Skin epidermis (tissue), 12 donors: Measurements from ENCODE around the gene CBX4.
A peak's percentile ranks its signal among the peaks of the same experiment; 100 is the strongest.

Source experiments
- H3K27ac ChIP-seq, 21 experiments: fragments of 200-600 bp; sonication (generic) in 11 of 21; one replicate each; pipeline ENCODE4 v1.5.0; 2020; ENCODE audit warnings: mild to moderate bottlenecking in 3 of 21, inconsistent platforms in 2 of 21, moderate library complexity in 2 of 21
- H3K4me3 ChIP-seq, 7 experiments: fragments of 200-600 bp; sonication (generic) in 2 of 7; one replicate each; pipeline ENCODE4 v1.5.0; 2020; ENCODE audit warnings: inconsistent platforms in 2 of 7, mild to moderate bottlenecking in 2 of 7, moderate library complexity in 1 of 7

CBX4 gene

DNA sequence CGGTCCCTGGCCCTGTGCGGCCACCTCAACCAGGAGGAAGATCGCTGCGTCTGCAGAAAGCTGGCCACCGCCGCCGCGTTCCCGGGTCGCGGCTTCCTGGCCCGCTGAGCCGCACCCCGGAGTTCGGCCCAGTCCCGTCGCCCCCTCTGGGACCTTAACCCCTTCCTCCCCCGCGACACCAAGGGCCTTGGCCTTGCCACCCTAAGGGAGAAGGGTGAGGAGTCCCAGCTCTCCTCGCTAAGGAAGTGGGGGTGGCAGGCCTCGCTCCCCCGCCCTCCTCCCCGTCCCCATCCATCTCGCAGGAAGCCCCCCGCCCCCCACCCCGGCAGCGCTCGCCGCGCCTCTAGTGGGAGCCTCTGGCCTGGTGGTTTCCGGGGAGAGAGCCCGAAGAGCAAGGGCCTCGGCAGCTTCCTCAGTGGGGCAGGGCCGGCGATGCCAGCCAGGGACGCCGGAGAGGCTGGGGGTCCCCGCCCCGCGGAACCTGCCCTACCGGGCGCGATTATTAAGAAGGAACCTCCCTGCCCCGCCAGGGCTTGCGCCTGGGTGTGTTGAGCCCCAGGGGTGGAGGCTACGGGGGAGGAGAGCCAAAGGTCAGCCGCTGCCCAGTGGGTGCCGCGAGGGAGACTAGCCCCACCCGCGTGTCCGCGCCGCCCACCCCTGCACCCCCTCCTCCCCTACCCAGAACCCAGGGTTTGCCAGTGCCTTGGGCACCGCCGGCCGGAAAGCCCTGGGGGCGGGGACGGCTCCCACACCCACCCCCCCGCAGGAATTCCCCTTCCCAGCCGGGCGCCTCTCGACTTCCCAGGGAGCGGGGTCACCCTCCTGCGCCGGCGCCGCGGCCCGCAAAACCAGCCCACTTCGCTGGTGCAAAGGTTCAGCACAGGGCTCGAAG is 6.8 kb downstream of the CBX4 start:
- Histone ChIP-seq H3K4me3 (peak overlapping the region in 2 of 7 experiments; percentile 10 to 16), H3K27ac (peak overlapping the region in 8 of 21 experiments; percentile 1 to 62 (median 50))

DNA sequence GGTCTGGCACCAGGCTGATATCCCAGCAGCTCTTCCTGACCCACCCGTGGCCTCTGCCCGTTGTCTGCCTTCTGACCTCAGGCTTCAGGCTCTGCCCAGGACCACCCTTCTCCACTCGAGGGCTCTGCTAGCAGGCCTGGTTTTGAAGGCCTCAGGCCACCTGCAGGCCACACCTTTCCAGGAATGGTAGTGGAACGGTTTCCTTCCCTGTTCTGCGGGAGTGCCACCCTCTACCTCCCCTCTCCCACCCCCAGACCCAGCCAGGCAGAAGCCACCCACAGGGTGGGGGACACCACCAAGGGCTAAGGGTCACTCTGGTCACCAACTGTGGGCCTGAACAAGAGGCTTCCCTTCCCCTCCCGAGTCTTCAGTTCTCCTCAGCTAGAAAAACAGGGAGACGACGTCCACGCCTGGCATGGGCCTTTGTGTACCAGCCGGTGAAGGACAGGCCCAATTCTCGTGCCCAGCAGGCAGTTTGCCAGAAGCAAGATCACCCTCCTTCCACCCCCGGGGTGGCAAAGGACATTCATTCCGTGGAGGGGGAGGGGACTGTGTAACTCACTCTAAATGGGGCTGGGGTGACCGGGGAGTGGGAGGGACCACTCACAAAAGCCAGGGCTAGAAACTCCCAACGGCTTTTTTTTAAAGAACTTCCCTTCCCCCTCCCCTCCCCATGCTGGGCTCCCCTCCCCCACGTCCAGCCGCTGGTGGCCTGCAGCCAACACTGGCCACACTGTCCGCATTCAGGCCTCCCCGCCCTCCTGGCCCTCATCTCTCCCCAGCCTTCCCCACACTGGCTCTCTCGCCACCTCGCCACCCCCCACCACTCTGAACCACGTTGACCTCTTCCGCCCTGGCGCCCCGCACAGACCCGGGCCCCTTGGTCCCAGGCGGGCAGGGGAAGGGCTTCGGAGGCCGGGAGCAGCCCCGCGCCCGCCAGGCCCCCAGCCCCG is 7.7 kb downstream of the CBX4 start:
- Histone ChIP-seq H3K4me3 (peak overlapping the region in 1 of 7 experiments; percentile 16), H3K27ac (peak overlapping the region in 4 of 21 experiments; percentile 48 to 62 (median 59))

DNA sequence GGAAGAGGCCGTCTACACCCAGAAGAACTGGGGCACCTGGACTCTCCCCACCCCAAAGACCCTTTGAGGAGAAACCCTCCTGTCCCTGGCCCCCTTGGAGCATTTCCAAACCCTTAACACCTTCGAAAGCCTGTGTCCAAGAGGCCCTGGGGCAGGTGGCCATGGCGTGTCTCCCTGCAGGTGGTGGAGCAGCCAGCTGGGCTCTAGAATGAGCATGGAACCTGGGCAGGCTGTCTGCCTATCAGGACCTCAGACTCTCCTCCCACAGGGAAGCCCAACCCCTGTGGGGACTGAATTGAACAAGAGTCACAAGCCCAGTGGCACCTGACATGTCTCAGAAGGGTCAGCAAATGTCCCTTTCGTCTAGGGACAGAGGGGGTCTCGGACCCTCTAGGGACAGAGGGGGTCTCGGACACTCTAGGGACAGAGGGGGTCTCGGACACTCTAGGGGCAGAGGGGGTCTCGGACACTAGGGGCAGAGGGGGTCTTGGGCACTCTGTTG is 8.4 kb downstream of the CBX4 start:
- Histone ChIP-seq H3K27ac (no peak overlapping the region), H3K4me3 (no peak overlapping the region)

DNA sequence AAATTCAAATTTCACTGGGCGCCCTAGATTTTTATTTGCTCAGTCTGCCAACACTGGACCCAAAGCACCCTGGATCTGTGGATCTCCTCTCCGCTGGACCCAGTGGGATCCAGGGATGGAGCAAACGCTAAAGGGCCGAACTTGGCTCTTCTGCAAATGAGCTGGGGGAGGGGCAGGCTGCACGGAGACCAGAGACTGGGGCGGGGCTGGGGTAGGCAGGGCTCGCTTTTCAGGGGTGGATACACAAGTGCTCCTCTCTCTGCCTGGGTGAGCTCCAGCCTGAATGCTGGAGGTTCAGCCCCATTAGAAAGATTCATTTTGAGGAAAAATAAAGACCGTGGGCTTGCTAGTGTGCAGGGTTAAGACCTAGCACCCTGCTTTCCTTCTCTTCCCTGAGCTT is 8.9 kb downstream of the CBX4 start:
- Histone ChIP-seq H3K27ac (no peak overlapping the region), H3K4me3 (no peak overlapping the region)

DNA sequence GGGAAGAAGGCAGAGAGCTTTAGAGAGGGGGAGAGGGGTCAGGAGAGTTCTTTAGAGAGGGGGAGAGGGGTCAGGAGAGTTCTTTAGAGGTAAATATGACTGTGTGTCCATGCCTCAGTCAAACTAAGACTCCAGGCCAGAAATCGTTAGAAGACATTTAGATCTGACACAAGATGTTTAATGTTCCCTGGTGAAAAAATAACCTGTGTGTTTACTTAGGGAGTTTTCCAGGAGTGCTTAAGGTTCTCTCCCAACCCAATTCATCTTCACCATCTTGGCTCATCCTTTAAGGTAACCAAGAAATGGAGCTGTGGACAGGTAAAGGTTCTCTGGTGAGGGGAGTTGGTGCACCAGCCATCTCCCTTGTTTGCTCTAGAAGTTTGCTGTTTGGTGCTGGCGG is 9.8 kb downstream of the CBX4 start:
- H3K27ac ChIP-seq = no peak overlapping the region
- no peak overlapping the region for H3K4me3 ChIP-seq

DNA sequence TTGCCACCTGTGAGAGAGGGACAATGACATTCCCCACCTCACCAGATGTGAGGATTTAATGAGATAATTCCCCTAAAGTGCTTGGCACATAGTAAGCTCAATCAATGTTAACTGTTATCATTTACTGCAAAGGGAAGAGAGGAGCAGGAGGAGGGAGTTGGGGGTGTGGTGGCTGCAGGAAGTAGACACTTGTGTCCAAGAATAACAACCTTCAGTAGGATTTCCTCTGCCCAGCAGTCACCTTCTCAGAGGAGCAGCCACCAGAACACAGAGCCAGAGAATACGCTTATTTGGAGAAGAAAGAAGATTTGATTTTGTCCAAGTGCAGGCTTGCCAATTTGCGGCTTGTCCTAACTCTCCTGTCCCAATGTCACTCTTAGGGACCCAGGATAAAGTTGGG is 10.2 kb downstream of the CBX4 start:
- Histone ChIP-seq H3K27ac (no peak overlapping the region), H3K4me3 (no peak overlapping the region)

DNA sequence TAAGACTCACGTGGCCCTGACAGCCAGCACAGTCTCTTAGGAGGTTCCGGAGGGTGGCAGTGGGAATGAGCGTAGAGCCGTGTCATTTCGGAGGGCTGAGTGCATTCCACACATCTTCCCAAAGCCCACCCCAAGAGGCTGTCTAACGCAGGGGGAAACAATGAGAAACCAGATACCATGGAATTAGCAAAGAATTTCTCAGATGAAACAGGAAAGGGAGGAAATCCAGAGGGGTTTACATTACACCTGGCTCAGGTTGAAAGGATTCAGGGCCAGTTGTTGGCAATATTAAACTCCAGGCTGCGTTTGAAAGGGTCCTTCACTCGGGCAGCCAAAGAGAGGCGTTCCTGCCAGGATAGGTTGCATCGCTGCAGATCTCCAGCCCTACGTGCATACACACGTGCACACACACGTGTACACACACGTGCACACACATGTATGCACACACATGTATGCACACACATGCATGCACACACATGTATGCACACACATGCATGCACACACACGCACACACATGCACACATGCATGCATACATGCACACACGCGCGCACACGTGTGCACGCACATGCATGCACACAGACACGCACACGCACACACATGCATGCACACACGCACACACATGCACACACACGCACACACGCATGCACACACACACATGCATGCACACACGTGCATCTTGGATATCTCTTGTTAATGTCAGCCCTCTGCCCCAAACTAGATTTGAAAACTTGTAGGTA is 12.2 kb downstream of the CBX4 start:
- H3K4me3 ChIP-seq = no peak overlapping the region
- no peak overlapping the region for H3K27ac ChIP-seq

DNA sequence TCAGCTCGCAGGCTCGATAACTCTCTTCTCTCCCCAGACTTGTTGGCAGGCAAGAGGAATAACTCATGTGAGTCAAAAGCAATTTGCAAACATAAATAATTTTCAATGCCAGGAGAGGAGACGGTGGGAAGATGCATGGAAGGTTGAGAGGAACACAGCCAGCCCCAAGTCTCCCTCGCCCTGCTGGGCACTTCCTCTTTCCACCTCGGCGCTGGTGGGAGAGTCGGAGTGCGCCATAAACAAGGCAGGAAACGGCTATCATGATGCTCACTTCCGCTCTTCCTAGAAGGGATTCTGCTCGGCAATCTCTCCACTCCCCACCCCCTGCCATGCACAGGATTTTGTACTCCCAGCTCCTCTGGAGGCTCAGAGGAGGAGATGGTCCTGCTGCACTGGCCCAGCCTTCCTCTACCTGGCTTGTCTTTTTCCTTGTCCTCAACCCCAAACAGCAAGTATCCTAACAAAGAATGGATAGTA is 13.0 kb downstream of the CBX4 start:
- no peak overlapping the region for H3K27ac ChIP-seq
- no peak overlapping the region for H3K4me3 ChIP-seq

DNA sequence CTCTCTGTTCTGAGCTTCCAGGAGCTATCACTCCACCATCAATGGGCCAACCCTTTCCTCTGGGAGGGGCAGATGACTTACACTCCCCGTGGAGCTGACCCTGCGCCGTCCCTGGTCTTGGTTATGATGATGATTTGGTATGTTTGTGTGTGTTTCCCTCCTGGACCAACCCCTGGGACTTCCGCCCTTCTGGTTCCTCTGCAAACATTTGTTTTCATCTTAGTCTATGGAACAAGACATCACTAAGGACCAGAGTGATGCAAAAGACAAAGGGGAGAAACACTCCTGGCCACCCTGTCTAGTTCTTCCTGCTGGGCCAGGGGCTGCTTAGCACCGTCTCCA is 13.7 kb downstream of the CBX4 start:
- Histone ChIP-seq H3K4me3 (no peak overlapping the region), H3K27ac (no peak overlapping the region)

DNA sequence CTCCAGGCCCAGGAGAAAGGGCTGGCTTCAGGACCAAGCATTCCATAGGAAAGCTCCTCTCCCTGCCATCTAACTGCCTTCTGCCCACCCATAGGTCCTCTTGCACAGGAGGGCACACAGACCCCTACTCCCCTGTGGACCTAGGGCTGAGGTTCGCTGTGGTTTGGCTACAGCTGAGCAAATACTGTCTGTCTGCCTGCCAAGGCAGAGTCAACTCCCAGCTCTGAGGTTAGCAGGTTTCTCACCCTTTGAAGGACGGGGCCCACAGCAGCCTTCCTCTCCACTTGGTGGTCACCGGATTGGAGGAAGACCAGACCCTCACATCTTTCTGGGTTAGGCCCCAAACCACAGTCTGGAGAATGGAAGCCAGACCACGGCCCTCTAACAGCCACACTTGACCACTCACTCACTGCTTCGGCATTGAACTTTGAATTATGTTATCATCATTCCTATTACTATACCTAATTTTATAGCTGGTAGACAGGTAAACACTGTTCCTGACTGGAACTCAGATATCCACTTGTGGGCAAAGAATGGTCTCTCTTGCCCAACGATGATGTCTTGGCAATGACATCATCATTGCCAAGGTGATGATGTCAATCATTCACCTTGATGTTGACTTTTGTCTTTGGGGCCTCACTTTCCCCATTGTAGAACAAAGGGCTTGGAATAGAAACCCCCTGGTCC is 14.2 kb downstream of the CBX4 start:
- H3K4me3 ChIP-seq = no peak overlapping the region
- H3K27ac ChIP-seq = no peak overlapping the region

DNA sequence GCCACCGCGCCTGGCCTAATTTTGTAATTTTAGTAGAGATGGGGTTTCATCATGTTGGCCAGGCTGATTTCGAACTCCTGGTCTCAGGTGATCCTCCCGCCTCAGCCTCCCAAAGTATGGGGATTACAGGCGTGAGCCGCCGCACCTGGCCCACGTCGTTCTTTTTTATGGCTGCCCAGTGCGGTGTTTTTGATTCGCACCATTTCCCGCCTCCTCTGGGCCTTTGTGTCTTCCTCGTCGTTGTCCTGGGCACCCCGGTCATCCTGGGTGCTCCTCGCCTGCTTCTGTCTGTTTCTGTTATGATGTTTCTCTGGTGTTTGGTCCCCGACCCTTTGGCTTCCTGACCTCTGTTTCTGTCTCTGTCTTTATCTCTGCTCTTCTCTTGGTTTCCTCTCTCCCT is 15.0 kb downstream of the CBX4 start:
- no peak overlapping the region for H3K4me3 ChIP-seq
- H3K27ac ChIP-seq = no peak overlapping the region

DNA sequence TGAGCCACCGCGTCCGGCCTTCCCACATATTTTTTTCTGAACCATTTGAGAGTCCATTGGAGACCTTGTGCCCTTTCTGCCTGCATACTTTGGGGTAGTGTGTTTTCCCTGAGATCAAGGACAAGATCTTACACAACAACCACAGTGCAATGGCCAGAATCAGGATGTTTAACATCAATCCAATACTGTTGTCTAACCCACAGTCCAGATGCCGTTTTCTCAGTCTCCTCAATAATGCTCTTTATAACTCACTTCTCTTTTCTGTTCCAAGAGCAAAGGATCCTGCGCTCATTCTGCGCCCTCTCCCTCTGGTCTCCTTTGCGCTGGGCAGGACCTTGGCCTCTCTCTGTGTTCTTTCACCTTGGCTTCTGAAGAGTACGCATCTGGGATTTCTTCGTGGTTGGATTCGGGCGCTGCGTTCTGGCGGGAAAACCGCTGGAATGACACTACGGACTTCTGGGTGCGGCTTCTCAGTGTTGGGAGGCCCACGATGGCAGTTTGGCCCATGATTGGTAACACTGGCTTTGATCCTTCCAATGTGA is 16.6 kb downstream of the CBX4 start:
- no peak overlapping the region for H3K27ac ChIP-seq

DNA sequence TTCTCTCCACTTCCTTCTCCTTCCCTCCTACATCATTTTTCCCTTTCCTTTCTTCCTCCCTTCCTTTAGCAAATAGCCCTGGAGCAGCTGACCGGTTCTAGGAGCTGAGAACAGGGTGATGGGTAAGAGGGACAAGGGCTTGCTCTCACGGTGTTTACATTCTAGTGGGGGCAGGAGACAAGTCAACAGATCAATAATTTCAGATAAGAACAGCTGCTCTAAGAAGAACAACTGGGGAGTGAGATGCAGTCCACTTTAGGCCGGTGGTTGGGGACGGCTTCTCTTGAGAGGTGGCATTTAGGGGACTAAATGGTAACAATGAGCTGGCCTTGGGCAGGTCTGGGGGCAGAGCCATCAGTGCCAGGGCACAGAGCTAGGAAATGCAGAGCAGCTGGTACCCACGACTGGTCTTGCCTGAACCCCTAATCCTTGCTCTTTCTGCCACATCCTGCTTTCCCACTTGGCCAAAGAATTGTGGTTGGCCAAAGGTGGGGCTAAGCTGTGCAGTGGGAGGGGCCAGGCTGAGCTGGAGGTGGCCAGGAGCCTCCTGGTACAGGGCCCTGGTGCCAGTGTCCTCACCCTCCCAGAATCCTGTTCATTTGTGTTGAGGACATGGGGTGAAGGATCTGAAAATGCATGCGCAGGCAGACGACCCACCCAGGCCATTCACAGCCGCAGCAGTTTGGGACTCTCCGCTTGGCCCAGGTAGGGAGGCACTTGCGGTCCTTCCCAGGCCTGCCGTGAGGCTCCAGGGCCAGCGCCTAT is 17.7 kb downstream of the CBX4 start:
- no peak overlapping the region for H3K4me3 ChIP-seq
- no peak overlapping the region for H3K27ac ChIP-seq

More for the DNA sequence above, 16.6 kb downstream of the CBX4 start:
- no peak overlapping the region for H3K4me3 ChIP-seq

DNA sequence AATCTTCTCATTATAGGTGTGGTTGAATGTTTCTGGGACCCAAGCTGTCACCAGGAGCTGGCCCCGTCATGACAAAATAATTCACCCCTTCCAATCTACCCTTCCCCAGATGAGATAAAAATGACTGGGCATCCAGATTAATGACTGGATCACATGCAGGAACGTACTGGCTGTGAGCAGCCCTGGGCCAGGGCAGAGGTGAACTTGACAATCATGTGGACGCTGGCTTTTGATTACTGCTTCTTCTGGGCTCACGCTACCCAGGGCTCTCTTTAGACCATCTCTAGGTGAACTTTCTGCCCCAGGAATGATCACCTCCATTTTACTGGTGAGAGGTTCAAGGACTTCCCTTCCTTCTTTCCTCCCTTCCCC is 18.3 kb downstream of the CBX4 start:
- Histone ChIP-seq H3K4me3 (no peak overlapping the region), H3K27ac (no peak overlapping the region)

DNA sequence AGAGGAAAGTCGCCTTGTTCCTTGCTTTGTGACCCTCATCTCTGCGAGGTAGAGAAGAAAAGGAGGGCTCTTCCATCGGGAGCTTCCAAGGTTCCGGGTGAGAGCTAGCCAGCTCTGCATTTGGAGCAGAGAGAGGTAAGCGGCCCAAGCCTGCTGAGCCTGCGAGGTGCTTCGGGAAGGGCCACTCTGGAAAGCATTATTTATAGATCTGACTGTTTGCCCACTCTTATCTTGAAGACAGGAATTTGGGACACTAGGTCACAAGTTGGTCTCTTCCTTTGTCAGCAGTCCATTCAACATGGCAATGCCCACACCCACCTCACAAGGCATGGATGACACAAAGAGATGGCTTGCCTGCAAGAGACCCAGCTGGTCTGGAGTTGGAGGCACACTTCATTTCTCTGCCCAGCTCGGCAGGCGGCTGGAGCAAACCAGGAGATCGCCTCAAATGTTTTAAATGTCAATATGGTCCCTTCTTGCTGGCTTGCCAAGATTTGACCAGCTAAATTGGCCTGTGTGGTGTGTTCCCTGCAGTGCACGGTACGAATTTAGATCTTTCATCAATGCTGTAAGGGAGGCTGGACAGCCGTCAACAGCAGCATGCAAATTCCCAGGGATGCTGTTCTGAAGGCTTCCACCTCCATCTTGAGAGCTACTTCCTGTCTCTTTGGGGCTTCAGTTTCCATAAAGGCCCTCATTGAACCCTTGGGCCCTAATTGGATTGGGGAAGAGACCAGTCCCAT is 19.5 kb downstream of the CBX4 start:
- Histone ChIP-seq H3K4me3 (no peak overlapping the region), H3K27ac (no peak overlapping the region)

DNA sequence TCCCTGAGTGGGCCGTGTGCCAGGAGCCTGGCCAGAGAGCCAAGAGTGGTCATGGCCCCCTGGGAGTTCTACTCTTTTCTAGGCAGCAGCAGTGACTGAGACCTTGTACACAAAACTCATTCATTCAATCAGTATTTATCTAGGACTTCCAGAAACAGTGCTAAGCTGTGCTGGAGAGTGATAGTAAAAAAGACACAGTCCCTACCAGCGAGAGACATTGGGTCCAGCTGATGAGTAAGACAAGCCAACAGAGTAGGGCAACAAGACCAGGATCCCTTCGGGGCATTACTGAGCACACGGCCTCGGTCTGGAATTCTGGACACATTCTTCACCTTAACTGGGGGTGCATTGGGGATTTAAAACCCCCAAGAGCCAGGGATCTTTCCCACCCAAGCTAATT is 20.2 kb downstream of the CBX4 start:
- H3K27ac ChIP-seq = no peak overlapping the region

DNA sequence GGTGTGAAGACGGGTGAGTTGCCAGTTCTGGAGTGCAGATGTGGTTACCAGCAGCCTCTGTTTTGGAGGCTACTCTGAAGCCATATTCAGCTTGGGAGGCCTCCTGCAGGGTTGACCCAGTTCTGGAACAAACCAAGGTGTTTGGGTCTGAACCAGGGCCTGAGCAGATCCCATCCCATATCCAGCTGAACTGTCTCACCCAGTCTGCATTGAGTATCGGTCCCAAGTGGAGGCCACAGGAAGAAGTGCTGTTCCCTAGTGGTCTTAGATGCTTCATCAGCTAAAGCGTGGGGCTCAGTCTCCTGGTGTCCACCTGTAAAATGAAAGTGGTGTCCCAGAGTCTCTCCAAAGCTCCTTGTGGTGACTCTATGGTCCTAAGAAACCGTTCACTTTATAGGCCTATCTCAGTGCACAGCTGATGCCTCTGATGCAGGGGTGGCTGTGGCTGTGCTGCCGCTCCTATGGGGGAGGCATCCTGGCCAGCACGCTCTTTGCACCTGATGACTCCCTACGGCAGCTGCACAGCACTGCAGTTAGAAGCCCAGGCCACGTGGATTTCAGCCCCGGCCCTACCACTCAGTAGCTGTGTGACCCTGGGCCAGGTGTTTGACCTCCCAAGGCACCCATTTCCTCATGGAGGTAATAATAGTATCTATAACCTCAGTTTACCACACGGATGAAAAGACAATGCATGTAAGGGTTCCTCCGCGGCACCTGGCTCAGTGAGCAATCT is 21.0 kb downstream of the CBX4 start:
- H3K4me3 ChIP-seq = no peak overlapping the region
- H3K27ac ChIP-seq = no peak overlapping the region

More for the DNA sequence above, 20.2 kb downstream of the CBX4 start:
- H3K4me3 ChIP-seq = no peak overlapping the region
